Stimulated activated CD4-positive, alpha-beta T cell treated with anti-CD3 and anti-CD28 coated beads, TNF-alpha, amount 100 ng/mL, for 4 hours (primary cell): ENCODE results near the gene RCN1.
"Not testable (repeated sequence)": the region's sequence is repeated elsewhere in the genome, so short reads cannot be mapped to it uniquely, and the experiment has no call there.

Source experiments
- DNase-seq, 3 experiments: peaks; one replicate each; pipeline ENCODE4 v3.0.0-alpha.2; 2020; ENCODE audit warnings: low read depth in 3 of 3

Gene RCN1

GRCh38 chr11:32090545-32091370 is at the start of gene RCN1:
TSS of gene RCN1 (plus strand) at chr11:32091074. CDS start at chr11:32091197, 123 bp downstream.
- DNase-seq = peak; percentile 13 to 54 (median 34)

DNA sequence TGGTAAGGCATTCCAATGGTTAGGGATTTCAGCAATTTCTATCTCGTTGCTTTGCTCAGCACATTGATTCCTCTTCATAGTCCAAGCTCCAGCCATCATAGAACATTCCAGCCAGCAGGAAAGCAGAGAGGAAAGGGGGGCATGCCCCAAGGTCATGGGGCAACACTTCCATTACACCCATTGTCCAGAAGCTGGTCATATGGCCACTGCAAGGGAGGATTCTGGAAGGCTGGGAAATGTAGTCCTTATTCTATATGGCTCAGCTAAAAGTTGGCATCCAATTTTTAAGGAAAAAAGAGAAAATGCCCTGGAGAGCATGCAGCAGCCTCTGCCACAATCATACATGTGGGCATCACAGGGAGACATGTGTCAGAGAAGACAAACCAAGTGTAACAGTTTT is 47.1 kb upstream of the RCN1 start:
- no peak for DNase-seq

GRCh38 chr11:32044158-32044863 is 46.6 kb upstream of the RCN1 start:
- no peak for DNase-seq

GRCh38 chr11:32045456-32045855 is 45.4 kb upstream of the RCN1 start:
- no peak for DNase-seq

DNA sequence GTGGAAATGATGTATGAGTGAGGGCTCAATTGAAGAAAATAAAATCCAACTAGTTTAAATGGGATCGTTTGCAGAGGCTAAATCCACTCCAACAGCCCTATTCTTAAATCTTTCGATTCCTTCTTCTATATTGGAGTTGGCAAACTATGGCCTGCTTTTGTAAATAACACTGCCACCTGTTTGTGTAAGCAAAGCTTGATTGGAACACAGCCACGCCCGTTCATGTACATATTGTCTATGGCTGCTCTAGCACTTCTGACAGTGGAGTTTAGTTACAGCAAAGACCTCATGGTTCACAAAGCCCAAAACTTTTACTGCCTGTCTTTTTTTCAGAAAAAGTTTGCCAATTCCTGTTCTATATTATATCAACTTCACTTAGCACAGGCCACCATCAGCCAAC is 40.6 kb upstream of the RCN1 start:
- DNase-seq = no peak

GRCh38 chr11:32052215-32052614 is 38.7 kb upstream of the RCN1 start:
- peak; percentile 10 to 33 (median 18) for DNase-seq

GRCh38 chr11:32053151-32053888 is 37.6 kb upstream of the RCN1 start:
- no peak for DNase-seq

DNA sequence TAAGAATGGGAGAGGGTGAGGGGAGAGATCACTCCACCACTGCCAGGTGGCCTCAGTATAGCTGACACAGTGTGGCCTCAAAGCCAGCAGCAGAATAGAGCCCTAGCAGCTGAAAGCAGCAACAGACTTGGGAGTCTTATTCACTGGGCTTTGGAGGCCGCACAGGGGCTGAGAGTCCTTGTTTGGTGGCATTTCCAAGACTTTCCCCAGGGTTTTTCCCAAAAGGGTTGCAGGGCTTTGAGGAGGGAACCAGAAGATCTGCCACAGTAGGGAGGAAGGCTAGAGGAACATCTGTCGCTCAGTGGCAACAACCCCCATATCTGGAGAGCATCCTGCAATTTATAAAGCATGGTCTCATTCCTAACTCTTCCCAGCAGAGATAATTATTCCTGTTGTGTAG is 35.0 kb upstream of the RCN1 start:
- DNase-seq = no peak

GRCh38 chr11:32056438-32056837 is 34.4 kb upstream of the RCN1 start:
- no peak for DNase-seq

DNA sequence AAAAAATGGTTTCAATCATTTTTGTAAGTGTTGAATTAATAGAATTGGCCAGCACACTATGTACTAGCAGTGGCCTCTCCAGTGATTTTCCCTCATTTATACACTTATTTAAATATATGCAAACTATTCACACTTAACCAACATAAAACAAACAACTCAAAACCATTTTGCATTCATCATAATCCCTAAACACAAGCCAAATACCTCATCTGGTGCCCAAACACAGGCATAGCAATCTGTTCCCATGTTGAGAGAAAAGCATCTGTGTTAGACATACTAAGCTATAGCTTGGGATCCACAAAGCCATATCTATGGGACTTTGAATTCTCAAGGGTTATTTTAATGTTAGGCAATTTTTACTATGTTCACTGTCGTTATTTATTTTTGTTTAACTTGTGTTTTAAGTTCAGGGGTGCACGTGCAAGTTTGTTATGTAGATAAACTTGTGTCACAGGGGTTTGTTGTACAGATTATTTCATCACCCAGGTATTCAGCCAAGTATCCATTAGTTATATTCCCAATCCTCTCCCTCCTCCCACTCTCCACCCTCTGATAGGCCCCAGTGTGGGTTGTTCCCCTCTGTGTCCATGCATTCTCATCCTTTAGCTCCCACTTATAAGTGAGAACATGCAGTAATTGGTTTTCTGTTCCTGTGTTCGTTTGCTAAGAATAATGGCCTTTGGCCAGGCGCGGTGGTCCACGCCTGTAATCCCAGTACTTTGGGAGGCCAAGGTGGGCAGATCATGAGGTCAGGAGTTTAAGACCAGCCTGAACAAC is 31.0 kb upstream of the RCN1 start:
- no peak for DNase-seq

DNA sequence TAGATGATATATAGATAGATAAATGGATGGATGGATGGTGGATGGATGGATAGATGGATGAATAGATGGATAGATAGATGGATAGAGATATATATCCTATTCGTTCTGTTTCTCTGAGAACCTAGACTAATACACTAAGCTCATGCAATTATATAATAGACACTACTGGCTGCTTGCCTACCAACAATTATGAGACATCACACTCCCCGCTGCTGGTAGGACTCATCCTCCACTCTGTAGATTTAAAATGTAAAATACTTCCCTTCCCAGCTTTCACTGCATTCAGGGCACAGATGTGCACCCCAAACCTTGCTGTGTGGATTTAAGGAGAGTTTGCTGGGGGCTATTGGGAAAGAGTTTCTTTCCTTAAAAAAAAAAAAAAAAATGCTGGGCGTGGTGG is 28.3 kb upstream of the RCN1 start:
- DNase-seq = no peak

DNA sequence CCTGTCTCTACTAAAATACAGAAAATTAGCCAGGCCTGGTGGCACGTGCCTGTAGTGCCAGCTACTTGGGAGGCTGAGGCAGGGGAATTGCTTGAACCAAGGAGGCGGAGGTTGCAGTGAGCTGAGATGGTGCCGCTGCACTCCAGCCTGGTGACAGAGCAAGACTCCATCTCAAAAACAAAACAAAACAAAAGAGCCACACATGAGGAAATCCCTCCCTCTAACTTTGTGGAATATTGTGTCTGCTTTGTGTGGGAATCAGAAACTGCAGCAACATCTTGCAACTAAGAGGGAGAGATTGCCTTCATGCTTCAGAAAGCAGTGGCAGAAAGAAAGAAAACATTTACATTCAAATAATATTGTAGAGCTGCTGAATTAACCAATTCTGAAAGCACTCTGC is 27.8 kb upstream of the RCN1 start:
- not testable (repeated sequence) for DNase-seq

DNA sequence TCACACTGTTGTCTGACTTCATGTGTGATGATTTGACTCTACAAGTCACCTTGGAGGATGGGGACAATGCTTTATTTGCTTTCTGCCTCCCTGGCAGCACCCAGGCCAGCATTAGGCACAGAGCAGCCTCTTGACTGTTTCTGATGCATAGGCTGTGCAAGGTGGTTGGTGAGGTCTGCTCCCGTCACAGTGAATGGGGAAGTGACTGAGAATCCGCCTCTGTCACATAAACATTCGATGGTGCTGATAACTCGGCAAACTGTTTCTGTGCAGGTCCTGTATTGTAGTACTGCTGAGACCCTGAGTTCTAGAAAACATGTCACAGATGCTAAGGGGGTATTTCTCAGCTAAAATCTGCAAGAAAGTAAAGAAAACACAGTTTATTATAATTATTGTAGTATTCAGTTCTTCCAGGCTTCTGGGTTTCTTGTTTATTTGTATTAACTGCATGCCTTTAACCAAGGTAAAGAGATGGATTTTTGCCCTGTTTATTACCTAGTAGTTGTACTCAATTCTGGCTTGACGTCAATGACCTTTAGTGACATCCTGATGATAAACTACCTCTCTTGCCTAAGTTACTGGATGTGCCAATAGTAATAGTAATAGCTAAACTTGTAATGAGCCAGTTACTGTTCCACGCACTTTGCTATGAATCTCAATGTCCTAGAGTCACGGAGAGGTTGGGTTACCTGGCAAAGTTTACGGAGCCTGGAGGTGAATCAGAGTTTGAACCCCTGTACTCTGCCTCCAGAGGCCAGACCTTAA is 24.8 kb upstream of the RCN1 start:
- no peak for DNase-seq

DNA sequence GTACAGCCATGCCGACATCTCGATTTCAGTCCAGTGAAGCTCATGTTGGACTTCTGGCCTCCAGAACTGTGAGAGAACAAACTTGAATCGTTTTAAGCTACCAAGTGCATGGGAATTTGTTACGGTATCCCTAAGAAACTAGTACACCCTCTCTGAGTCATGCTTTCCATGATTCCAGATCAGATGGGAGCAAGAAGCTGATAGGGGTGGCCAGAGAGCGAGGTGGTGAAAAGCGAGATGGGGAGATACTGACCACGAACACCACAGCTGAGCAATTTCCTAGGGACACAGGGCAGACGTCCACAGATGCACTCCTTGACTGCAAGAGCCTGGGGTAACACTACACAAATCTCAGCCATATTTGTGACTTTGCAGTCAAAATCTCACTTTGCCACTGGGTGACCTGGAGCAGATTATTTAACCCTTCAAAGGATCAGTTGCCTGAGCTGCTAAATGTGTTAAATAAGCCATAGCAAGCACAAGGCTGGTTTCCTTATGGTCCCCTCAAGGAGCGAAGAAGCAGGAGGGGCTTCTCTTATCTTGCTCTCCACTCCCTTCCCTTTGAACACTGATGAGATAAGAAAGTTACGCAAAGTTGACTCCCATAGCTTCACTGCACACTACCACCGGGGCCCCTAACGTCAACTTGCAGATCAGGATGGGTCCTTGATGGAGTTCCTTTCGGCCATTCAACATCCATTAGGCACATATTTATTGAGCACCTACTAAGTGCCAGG is 22.6 kb upstream of the RCN1 start:
- no peak for DNase-seq

DNA sequence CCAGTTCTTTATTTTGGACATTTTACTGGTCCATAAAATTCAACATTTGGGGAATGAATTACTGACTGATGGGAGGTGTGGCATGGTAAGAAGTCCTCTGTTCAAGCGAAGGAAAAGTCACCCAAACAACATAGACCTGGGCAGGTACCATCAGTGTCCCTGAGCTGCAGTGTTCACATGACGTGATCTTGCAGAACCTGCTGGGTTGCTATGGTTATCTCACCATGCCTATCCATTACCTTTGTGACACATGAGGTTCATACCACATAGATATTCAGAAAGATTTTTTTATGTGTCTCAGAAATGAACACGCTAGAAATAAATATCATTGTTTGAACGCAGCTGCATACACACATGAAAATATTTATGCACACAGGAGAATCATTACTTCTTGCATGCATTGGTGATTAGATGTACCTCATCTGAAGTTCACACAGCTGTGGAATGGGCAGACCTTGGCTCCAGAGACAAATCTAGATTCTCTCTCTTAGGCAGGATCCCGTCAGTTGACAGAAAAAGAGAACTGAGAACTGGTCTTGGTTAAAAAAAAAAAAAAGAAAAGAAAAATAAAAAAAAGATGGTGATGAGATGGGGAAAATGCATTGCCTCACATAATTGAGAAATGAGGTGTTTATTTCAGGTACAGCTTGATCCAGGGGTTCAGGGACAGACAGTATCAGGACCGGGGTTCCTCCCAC is 21.4 kb upstream of the RCN1 start:
- DNase-seq = no peak

- DNase-seq = no peak
Measured at GRCh38 chr11:32070692-32071091, 20.2 kb upstream of the RCN1 start.

DNA sequence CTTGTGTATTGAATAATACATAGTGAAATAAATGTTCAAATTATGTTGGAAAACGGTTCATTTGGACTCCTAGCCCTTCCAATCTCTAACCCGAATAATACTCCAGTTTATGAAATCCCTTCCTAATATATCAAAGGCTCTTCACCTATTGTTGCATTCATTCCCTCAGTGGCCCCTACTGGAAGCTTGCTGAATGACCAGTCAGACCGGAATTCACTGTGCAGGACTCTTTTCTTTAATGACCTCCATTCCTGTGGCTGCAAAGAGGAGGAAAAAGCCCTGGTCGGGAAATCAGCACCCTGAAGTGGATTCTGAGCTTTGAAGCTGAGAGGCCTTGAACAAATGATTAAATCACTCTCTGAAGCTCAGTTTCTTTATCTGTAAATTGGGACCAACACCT is 19.1 kb upstream of the RCN1 start:
- DNase-seq = no peak

- DNase-seq = no peak
Measured at GRCh38 chr11:32072872-32073643, 17.8 kb upstream of the RCN1 start.

- DNase-seq = no peak
Measured at GRCh38 chr11:32073644-32074026, 17.2 kb upstream of the RCN1 start.
